GM12878 (cell line): ENCODE data around the gene MR1. TPM values are rescaled to one million over a fixed set of nuclear protein-coding genes. Genes with fewer than 3 reads are reported as not detected.

Experiments used
- TCF3 ChIP-seq: IDR thresholded peaks from 2 replicates; pipeline ENCODE4 v1.6.1; 2012; ENCODE audit warnings: low read depth, mild to moderate bottlenecking, low read length, borderline replicate concordance; ENCODE audit not compliant: insufficient read depth
- polyA plus RNA-seq, 11 experiments: library from polyadenylated mRNA; depleted of rRNA in 4 of 11; unstranded in 6 of 11; stranded (reverse) in 5 of 11; fragments of >200 nt; fragmentation: Nextera tagmentation in 4 of 11; fragmentation: Illumina TruSeq in 1 of 11; extraction: Ambion mirVana in 4 of 11; extraction: Trizol in 1 of 11; gene quantifications; 1 replicate in 1 of 11; 2 replicates in 10 of 11; pipeline versions ENCODE4 v1.2.1 to v1.2.3, GENCODE V29; 2011 to 2016; ENCODE audit warnings: inconsistent platforms in 2 of 11, missing spikeins in 2 of 11, low read depth in 1 of 11
- total RNA-seq, 4 experiments: library from RNA; depleted of rRNA in 3 of 4; stranded (reverse); fragments of >200 nt in 3 of 4; fragmentation: Illumina TruSeq in 1 of 4; extraction: Trizol in 1 of 4; gene quantifications; 2 replicates each; pipeline versions ENCODE4 v1.2.1 to v1.2.3, GENCODE V29; 2013 to 2021
- TF ChIP-seq, protein P1 (sequence below): fragments of 150-350 bp; IDR thresholded peaks from 2 replicates; pipeline ENCODE4 v1.6.1; 2014; ENCODE audit warnings: mild to moderate bottlenecking, low read depth, low read length
- TF ChIP-seq, protein P2 (sequence below): IDR thresholded peaks from 2 replicates; pipeline ENCODE4 v1.6.1; 2011; ENCODE audit warnings: mild to moderate bottlenecking, low read depth, low read length, moderate library complexity; ENCODE audit not compliant: insufficient replicate concordance
- TF ChIP-seq, protein P3 (sequence below): IDR thresholded peaks from 2 replicates; pipeline ENCODE4 v1.6.1; 2012; ENCODE audit warnings: low read depth, low read length, improper control_type of control experiment
- TF ChIP-seq, protein P4 (sequence below): fragments of 450-650 bp; formaldehyde crosslinking; IDR thresholded peaks from 2 replicates; pipeline ENCODE4 v1.5.0; 2022; ENCODE audit warnings: mild to moderate bottlenecking, missing genetic modification characterization

The MR1 gene
- total and polyA plus RNA-seq, 10 of the 15 experiments (the other 5 are each of a cell fraction or from before 2014, with no cell fraction given) = 24.7 to 65.9 (median 30.9) TPM

DNA sequence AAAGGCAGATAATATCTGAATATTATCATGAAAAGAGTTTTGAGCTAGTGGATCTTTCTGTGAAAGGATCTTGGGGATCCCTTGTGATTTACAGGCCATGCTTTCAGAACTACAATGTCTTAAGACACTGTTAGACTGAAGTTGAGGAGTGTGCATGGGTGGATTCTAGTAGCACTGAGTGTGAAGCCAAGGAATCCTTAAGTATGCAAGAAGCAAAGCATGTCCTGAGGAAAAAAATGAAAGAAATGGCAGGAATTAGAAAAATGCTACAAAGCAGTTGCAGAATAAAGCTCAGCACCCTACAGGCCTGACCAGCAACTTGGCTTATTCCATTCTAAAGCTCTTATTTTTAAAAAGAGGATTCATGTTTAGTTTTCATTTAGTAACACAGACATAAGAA, 23.0 kb upstream of the MR1 start (continued):
- TF ChIP-seq, protein P1, sequence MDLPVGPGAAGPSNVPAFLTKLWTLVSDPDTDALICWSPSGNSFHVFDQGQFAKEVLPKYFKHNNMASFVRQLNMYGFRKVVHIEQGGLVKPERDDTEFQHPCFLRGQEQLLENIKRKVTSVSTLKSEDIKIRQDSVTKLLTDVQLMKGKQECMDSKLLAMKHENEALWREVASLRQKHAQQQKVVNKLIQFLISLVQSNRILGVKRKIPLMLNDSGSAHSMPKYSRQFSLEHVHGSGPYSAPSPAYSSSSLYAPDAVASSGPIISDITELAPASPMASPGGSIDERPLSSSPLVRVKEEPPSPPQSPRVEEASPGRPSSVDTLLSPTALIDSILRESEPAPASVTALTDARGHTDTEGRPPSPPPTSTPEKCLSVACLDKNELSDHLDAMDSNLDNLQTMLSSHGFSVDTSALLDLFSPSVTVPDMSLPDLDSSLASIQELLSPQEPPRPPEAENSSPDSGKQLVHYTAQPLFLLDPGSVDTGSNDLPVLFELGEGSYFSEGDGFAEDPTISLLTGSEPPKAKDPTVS = no peak
- TF ChIP-seq, protein P2, sequence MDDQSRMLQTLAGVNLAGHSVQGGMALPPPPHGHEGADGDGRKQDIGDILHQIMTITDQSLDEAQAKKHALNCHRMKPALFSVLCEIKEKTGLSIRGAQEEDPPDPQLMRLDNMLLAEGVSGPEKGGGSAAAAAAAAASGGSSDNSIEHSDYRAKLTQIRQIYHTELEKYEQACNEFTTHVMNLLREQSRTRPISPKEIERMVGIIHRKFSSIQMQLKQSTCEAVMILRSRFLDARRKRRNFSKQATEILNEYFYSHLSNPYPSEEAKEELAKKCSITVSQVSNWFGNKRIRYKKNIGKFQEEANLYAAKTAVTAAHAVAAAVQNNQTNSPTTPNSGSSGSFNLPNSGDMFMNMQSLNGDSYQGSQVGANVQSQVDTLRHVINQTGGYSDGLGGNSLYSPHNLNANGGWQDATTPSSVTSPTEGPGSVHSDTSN = no peak
- TF ChIP-seq, protein P3, sequence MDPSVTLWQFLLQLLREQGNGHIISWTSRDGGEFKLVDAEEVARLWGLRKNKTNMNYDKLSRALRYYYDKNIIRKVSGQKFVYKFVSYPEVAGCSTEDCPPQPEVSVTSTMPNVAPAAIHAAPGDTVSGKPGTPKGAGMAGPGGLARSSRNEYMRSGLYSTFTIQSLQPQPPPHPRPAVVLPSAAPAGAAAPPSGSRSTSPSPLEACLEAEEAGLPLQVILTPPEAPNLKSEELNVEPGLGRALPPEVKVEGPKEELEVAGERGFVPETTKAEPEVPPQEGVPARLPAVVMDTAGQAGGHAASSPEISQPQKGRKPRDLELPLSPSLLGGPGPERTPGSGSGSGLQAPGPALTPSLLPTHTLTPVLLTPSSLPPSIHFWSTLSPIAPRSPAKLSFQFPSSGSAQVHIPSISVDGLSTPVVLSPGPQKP = no peak
- TF ChIP-seq, protein P4, sequence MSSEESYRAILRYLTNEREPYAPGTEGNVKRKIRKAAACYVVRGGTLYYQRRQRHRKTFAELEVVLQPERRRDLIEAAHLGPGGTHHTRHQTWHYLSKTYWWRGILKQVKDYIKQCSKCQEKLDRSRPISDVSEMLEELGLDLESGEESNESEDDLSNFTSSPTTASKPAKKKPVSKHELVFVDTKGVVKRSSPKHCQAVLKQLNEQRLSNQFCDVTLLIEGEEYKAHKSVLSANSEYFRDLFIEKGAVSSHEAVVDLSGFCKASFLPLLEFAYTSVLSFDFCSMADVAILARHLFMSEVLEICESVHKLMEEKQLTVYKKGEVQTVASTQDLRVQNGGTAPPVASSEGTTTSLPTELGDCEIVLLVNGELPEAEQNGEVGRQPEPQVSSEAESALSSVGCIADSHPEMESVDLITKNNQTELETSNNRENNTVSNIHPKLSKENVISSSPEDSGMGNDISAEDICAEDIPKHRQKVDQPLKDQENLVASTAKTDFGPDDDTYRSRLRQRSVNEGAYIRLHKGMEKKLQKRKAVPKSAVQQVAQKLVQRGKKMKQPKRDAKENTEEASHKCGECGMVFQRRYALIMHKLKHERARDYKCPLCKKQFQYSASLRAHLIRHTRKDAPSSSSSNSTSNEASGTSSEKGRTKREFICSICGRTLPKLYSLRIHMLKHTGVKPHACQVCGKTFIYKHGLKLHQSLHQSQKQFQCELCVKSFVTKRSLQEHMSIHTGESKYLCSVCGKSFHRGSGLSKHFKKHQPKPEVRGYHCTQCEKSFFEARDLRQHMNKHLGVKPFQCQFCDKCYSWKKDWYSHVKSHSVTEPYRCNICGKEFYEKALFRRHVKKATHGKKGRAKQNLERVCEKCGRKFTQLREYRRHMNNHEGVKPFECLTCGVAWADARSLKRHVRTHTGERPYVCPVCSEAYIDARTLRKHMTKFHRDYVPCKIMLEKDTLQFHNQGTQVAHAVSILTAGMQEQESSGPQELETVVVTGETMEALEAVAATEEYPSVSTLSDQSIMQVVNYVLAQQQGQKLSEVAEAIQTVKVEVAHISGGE (CRISPR knock-in tag) = no peak
- no peak for TF ChIP-seq TCF3
- TF ChIP-seq, all 136 proteins: peak for 0
